RPMI7951 (cell line): ENCODE data around the gene MUCL3. TPM values are rescaled to one million over a fixed set of nuclear protein-coding genes. Genes with fewer than 3 reads are reported as not detected.
"Not testable (repeated sequence)": the region's sequence is repeated elsewhere in the genome, so short reads cannot be mapped to it uniquely, and the experiment has no call there.

Experiments
- DNase-seq: peaks from one replicate; pipeline ENCODE4 v3.0.0-alpha.2; 2012; ENCODE audit warnings: low read depth
- total RNA-seq: library from RNA; depleted of rRNA; stranded (reverse); fragments of >200 nt; shearing (Covaris generic); gene quantifications from 2 replicates; pipeline ENCODE4 v1.2.3, GENCODE V29; 2014; rRNA removed

MUCL3 gene, protein sequence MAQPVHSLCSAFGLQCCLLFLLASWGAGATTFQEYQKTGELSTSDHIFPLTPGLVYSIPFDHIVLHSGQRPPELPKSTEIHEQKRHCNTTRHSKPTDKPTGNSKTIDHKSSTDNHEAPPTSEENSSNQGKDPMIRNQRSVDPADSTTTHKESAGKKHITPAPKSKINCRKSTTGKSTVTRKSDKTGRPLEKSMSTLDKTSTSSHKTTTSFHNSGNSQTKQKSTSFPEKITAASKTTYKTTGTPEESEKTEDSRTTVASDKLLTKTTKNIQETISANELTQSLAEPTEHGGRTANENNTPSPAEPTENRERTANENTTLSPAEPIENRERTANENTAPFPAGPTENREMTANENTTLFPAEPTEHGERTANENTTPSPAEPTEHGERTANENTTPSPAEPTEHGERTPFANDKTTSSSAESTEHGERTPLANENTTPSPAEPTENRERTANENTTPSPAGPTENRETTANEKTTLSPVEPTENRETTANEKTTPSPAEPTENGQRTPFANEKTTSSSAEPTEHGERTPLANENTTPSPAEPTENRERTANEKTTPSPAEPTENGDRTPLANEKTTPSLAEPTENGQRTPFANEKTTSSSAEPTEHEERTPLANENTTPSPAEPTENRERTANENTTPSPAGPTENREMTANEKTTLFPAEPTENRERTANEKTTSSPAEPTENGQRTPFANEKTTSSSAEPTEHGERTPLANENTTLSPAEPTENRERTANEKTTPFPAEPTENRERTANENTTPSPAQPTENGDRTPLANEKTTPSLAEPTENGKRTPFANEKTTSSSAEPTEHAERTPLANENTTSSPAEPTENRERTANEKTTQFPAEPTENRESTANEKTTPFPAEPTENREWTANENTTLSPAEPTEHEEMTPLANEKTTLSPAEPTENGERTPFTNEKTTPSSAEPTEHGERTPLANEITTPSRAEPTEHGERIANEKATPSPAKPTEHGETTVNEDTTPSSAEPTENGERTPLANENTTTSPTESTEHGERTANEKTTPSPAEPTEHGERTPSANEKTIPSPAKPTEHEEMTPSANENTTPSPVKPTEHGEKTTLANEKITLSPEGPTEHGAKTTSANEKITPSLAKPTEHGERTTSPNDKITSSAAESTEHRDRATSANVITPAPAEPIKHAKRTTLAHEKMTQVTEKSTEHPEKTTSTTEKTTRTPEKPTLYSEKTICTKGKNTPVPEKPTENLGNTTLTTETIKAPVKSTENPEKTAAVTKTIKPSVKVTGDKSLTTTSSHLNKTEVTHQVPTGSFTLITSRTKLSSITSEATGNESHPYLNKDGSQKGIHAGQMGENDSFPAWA (N-terminal part only)
- not detected in 2 replicates for total RNA-seq

GRCh38 chr6:30940361-30940986 is at the start of gene MUCL3:
TSS of gene MUCL3 (plus strand) at chr6:30940973. CDS start at chr6:30941000, 27 bp downstream.
- DNase-seq: no peak

DNA sequence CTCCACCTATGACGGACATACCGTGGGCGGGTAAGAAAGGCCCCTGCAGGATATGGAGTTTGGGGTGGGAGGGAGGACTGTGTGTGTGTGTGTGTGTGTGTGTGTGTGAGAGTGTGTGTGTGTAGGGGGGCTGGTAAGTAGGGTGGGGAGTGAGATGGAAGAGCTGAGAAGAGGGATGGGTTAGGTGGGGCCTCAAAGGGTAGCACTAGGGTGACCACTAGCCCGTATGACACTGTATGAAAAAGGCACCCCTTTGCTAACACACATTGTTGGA is 49.4 kb upstream of the MUCL3 start:
- DNase-seq: no peak

DNA sequence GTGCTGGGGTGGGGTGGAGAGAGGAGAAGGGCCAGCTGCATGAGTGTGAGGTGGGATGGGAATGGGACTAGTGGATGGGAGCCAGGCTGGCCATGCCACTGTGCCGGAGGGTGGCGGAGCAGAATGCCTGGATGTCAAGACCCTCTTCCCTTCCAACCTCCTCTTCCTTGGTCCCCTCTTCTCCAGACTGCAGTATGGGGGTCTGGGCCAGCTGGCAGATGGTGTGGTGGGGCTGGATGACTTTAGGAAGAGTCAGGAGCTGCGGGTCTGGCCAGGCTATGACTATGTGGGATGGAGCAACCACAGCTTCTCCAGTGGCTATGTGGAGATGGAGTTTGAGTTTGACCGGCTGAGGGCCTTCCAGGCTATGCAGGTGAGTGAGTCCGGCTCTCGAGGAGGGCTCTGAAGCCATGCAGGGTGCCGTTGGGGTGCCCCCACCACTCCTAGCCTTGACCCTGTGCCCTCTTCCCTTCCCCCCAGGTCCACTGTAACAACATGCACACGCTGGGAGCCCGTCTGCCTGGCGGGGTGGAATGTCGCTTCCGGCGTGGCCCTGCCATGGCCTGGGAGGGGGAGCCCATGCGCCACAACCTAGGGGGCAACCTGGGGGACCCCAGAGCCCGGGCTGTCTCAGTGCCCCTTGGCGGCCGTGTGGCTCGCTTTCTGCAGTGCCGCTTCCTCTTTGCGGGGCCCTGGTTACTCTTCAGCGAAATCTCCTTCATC is 48.8 kb upstream of the MUCL3 start:
- DNase-seq: no peak

DNA sequence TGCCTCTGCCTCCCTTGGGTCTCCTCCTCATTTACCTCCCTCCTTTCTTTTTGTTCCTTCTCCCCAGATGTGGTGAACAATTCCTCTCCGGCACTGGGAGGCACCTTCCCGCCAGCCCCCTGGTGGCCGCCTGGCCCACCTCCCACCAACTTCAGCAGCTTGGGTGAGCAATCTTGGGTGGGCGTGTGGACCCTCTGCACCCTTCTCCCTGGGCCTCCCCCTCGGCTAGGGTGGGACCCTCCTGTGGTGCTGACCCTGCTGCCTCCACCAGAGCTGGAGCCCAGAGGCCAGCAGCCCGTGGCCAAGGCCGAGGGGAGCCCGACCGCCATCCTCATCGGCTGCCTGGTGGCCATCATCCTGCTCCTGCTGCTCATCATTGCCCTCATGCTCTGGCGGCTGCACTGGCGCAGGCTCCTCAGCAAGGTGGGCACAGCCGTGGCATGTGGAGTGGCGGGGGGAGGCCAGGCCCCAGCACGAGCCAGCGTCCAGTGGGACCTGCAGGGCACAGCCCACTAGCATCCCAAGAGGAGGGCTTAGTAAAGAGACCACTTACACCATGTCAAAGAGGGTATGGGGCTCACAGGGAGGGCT is 47.7 kb upstream of the MUCL3 start:
- no peak for DNase-seq

- no peak for DNase-seq
Measured at GRCh38 chr6:30893666-30894065, 47.1 kb upstream of the MUCL3 start.

GRCh38 chr6:30894381-30894780 is 46.4 kb upstream of the MUCL3 start:
- no peak for DNase-seq

- no peak for DNase-seq
Measured at GRCh38 chr6:30894935-30895334, 45.8 kb upstream of the MUCL3 start.

- DNase-seq: no peak
Measured at GRCh38 chr6:30895343-30895742, 45.4 kb upstream of the MUCL3 start.

- no peak for DNase-seq
Measured at GRCh38 chr6:30896541-30896940, 44.2 kb upstream of the MUCL3 start.

GRCh38 chr6:30897882-30898281 is 42.9 kb upstream of the MUCL3 start:
- DNase-seq: no peak

DNA sequence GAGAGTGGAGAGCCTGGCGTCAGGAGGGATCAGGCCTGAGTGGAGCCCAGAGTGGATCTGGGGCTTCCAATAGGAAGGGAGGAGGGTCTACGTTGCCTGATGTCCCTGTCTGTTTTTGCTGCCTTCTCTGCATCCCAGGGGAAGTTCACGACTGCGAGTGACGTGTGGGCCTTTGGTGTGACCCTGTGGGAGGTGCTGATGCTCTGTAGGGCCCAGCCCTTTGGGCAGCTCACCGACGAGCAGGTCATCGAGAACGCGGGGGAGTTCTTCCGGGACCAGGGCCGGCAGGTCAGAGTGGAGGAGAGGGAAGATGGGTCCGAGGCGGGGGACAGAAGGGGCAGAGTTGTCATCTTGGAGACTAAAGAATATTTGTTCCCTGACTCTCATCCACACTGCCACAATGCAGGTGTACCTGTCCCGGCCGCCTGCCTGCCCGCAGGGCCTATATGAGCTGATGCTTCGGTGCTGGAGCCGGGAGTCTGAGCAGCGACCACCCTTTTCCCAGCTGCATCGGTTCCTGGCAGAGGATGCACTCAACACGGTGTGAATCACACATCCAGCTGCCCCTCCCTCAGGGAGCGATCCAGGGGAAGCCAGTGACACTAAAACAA is 41.9 kb upstream of the MUCL3 start:
- DNase-seq: no peak

DNA sequence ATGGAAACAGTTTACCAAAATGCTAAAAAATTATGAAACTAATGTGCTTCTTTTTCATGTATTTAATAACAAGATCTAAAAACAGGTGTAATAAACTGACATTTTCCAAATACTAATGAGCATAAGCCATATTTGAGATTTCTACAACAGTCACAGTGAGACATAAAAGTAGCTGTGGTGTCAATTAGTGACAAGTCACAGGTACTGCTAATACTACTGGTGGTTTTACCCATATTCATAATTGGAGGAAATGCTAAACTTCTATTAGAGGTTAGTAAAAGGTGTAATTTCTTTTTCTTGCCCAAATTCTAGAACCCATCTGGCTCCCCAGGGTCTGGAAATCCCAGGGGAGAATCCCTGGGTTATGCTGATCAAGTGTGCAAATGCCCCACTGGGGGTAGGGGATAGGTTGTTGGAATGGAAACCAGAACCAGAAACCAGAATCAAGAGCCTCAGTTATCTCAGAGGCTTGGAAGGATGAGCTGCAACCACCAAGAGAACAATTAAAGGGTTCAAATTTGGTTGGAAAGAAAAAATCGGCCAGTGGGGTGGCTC is 39.8 kb upstream of the MUCL3 start:
- DNase-seq: no peak

GRCh38 chr6:30901436-30901835 is 39.3 kb upstream of the MUCL3 start:
- no peak for DNase-seq

GRCh38 chr6:30902196-30902595 is 38.6 kb upstream of the MUCL3 start:
- not testable (repeated sequence) for DNase-seq

DNA sequence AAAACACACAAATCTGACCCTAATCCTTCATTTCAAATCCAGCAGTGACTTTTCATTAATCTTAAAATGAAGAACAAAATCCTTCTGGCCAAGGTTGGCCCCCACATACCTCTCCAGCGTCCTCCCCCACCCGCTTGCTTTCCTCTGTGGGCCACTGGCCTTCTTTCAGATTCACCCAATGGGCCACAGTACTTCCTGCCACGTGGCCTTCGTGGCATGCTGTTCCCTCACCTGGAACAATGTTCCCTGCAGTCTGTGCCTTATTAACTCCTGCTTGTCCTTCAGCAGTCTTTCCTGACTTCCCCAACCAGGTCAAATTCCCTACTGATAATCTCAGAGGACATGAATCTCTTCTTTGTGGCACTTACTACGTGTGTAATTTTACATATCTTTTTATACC is 38.1 kb upstream of the MUCL3 start:
- DNase-seq: no peak

- DNase-seq: no peak
Measured at GRCh38 chr6:30903236-30903635, 37.5 kb upstream of the MUCL3 start.

DNA sequence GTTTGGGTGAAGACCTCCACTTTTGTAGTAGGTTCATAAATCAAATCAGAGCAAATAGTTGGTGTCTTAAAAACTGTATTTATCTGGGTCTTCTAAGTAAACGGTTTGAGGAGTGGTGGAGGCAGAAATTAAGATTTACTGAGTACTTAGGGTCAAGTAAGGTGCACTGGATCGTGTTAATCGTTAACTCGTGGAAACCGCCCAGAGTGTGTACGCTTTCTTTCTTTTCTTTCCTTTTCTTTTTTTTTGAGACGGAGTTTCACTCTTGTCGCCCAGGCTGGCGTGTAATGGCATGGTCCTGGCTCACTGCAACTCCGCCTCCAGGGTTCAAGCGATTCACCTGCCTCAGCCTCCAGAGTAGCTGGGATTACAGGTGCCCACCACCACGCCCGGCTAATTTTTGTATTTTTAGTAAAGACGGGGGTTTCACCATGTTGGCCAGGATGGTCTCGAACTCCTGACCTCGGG is 33.4 kb upstream of the MUCL3 start:
- DNase-seq: not testable (repeated sequence)

GRCh38 chr6:30907758-30908591 is 32.8 kb upstream of the MUCL3 start, which contains the start of gene GTF2H4:
TSS of gene GTF2H4 (plus strand) at chr6:30908207.
- peak; percentile 99 for DNase-seq

GRCh38 chr6:30908700-30909099 is 32.1 kb upstream of the MUCL3 start:
- no peak for DNase-seq
